GM20000 (cell line): ENCODE measurements around the gene UBE3A.
"Not testable (repeated sequence)": the region's sequence is repeated elsewhere in the genome, so short reads cannot be mapped to it uniquely, and the experiment has no call there.

Source experiments
- DNase-seq: peaks from one replicate; pipeline ENCODE4 v3.0.0; 2012; ENCODE audit warnings: low spot score
- TF ChIP-seq, protein P1 (sequence below): IDR thresholded peaks from 2 replicates; pipeline ENCODE4 v1.5.1; 2012; ENCODE audit warnings: mild to moderate bottlenecking, control low read depth; ENCODE audit errors: extremely low read depth, missing control alignments

The UBE3A gene

DNA sequence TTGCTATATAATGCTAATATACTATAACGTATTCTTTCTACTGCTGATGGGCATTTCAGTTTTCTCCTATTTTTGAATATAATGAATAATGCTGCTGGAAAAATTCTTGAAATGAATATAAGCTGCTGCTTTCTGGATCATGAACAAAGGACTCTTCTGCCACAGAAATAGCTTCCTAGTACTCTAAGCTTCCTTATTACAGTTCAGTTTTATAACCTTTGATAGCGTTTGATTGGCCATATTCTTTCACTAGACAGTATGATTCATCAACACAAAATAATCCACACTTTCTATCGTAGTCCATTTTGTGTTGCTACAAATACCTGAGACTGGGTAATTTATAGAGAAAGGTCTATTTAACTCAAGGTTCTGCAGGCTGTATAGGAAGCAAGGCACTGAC is 16.4 kb upstream of the UBE3A start:
- TF ChIP-seq, protein P1, sequence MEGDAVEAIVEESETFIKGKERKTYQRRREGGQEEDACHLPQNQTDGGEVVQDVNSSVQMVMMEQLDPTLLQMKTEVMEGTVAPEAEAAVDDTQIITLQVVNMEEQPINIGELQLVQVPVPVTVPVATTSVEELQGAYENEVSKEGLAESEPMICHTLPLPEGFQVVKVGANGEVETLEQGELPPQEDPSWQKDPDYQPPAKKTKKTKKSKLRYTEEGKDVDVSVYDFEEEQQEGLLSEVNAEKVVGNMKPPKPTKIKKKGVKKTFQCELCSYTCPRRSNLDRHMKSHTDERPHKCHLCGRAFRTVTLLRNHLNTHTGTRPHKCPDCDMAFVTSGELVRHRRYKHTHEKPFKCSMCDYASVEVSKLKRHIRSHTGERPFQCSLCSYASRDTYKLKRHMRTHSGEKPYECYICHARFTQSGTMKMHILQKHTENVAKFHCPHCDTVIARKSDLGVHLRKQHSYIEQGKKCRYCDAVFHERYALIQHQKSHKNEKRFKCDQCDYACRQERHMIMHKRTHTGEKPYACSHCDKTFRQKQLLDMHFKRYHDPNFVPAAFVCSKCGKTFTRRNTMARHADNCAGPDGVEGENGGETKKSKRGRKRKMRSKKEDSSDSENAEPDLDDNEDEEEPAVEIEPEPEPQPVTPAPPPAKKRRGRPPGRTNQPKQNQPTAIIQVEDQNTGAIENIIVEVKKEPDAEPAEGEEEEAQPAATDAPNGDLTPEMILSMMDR, result no peak

GRCh38 chr15:25454771-25455170 is 15.9 kb upstream of the UBE3A start:
- TF ChIP-seq, protein P1, result no peak
- no peak for DNase-seq

More for the DNA sequence above, 16.4 kb upstream of the UBE3A start:
- DNase-seq, result no peak

- DNase-seq, result not testable (repeated sequence)
Measured at GRCh38 chr15:25453246-25453645, 14.4 kb upstream of the UBE3A start.

DNA sequence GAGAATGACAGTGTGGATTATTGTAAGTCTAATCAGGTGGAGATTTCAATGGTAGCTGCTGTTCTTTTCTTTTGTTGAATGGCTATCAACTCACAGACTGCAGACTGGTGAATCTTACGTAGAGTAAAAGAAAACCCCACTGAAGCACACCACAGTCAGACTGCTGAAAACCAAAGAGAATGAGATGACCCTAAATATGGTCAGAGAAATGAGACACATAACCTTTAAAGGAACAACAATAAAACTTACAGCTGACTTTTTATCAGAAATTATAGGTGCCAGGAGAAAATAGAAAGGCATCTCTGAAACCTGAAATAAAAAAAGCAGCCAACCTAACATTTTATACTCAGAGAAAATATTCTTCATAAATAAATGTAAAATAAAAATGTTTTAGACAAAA is 12.7 kb upstream of the UBE3A start:
- TF ChIP-seq, protein P1, result no peak

DNA sequence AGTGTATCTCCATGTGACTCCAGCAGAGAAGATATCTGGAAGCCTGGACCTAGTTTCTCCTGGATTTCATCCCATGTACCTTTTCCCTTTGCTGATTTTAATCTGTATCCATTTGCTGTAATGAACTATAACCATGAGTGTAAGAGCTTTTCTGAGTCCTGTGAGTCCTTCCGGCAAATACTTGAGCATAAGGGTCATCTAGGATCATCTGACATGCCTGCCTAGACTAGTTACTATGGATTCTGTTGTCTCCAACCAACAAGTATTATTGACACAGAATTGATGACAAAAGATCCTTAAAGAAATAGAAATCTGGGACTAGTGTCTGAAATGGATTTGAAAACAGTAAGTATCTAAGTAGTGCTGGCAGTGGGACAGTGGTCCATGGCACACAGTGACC is 11.3 kb upstream of the UBE3A start:
- TF ChIP-seq, protein P1, result no peak

More for the DNA sequence above, 12.7 kb upstream of the UBE3A start:
- no peak for DNase-seq

GRCh38 chr15:25446076-25446475 is 7.3 kb upstream of the UBE3A start:
- DNase-seq, result no peak
- TF ChIP-seq, protein P1, result no peak

More for the DNA sequence above, 11.3 kb upstream of the UBE3A start:
- no peak for DNase-seq

GRCh38 chr15:25445412-25445811 is 6.6 kb upstream of the UBE3A start:
- DNase-seq, result no peak
- TF ChIP-seq, protein P1, result no peak

DNA sequence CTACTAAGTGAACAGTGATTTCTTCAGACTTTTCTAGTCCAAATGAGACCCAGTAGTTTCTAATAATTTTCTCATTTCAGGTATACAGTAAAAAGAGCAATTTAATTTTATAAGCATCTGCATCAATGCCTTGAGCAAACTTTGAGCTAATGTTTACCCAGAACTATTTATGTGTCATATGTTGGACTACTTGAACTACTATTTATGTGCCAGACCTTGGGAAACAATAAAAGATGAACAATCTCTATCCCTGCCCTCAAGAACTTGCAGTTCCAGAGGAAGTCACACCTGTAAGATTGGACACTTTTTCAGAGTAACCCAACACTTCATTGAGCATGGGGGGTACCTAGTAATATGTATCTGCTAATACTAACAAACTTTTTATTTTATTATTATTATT is 2.3 kb upstream of the UBE3A start:
- TF ChIP-seq, protein P1, result no peak
- DNase-seq, result no peak
